Measurements from ENCODE around the gene PTK6.

The PTK6 gene

GRCh38 chr20:63495167-63495720, 41.9 kb downstream of the PTK6 start:
- TF ChIP-seq POU6F1 (CRISPR knock-in tag; IDR thresholded peaks at IDR 0.05; ENCODE audit: borderline replicate concordance, low read depth) (no peak), TSHZ2 (CRISPR knock-in tag; IDR thresholded peaks at IDR 0.05) (no peak)
- ATAC-seq = no peak

- ATAC-seq = no peak
- no peak for TF ChIP-seq PPARA (CRISPR knock-in tag; IDR thresholded peaks at IDR 0.05; ENCODE audit: borderline replicate concordance)
- no peak for TF ChIP-seq ESRRG (CRISPR knock-in tag; IDR thresholded peaks at IDR 0.05)
- TF ChIP-seq RARB (CRISPR knock-in tag; IDR thresholded peaks at IDR 0.05) = no peak
- no peak for TF ChIP-seq CREB5 (CRISPR knock-in tag; IDR thresholded peaks at IDR 0.05; ENCODE audit: low read depth)
- TF ChIP-seq CSRNP3 (CRISPR knock-in tag; IDR thresholded peaks at IDR 0.05) = no peak
- TF ChIP-seq CSDC2 (CRISPR knock-in tag; IDR thresholded peaks at IDR 0.05) = no peak
- no peak for TF ChIP-seq ZFP3 (CRISPR knock-in tag; IDR thresholded peaks at IDR 0.05)
Measured at GRCh38 chr20:63494420-63495166, 42.6 kb downstream of the PTK6 start.

- TF ChIP-seq ZFP30 (CRISPR knock-in tag; IDR thresholded peaks at IDR 0.05) (no peak), ZNF565 (CRISPR knock-in tag; conservative IDR thresholded peaks at IDR 0.05; ENCODE audit: low read depth) (no peak), ZC3H10 (CRISPR knock-in tag; IDR thresholded peaks at IDR 0.05) (no peak), TSHZ2 (CRISPR knock-in tag; IDR thresholded peaks at IDR 0.05) (no peak), ISL1 (CRISPR knock-in tag; IDR thresholded peaks at IDR 0.05) (no peak), RARB (CRISPR knock-in tag; IDR thresholded peaks at IDR 0.05) (no peak), CREB5 (CRISPR knock-in tag; IDR thresholded peaks at IDR 0.05; ENCODE audit: low read depth) (no peak), CSRNP3 (CRISPR knock-in tag; IDR thresholded peaks at IDR 0.05) (no peak), ZNF70 (CRISPR knock-in tag; IDR thresholded peaks at IDR 0.05) (no peak), CSDC2 (CRISPR knock-in tag; IDR thresholded peaks at IDR 0.05) (no peak), TCF4 (CRISPR knock-in tag; IDR thresholded peaks at IDR 0.05; ENCODE audit: borderline replicate concordance) (no peak), TOX (CRISPR knock-in tag; IDR thresholded peaks at IDR 0.05; ENCODE audit: borderline replicate concordance) (no peak), OSR1 (CRISPR knock-in tag; IDR thresholded peaks at IDR 0.05) (no peak), PPARA (CRISPR knock-in tag; IDR thresholded peaks at IDR 0.05; ENCODE audit: borderline replicate concordance) (no peak), GLIS3 (CRISPR knock-in tag; IDR thresholded peaks at IDR 0.05) (no peak), ESRRG (CRISPR knock-in tag; IDR thresholded peaks at IDR 0.05) (no peak), POU6F1 (CRISPR knock-in tag; IDR thresholded peaks at IDR 0.05; ENCODE audit: borderline replicate concordance, low read depth) (no peak), SNAI2 (CRISPR knock-in tag; IDR thresholded peaks at IDR 0.05) (no peak)
- no peak for ATAC-seq
Measured at GRCh38 chr20:63494084-63494419, 43.1 kb downstream of the PTK6 start.
